HepG2 (cell line): ENCODE results near the gene HSPA5. TPM values are rescaled to one million over a fixed set of nuclear protein-coding genes. Genes with fewer than 3 reads are reported as not detected.

Experiments
- ATF3 ChIP-seq: sonication (generic); formaldehyde crosslinking; IDR thresholded peaks from 2 replicates; pipeline ENCODE4 v1.4.0; 2020; ENCODE audit warnings: missing genetic modification reagents
- ETV5 ChIP-seq: IDR thresholded peaks from 2 replicates; pipeline ENCODE4 v1.6.1; 2018; ENCODE audit warnings: missing biosample characterization, missing genetic modification reagents, inconsistent platforms, borderline replicate concordance
- GPN1 ChIP-seq: sonication (generic); formaldehyde crosslinking; IDR thresholded peaks from 2 replicates; pipeline ENCODE4 v1.5.1; 2020; ENCODE audit warnings: missing genetic modification reagents, borderline replicate concordance
- IRF2 ChIP-seq: IDR thresholded peaks from 2 replicates; pipeline ENCODE4 v1.6.1; 2018; ENCODE audit warnings: missing genetic modification reagents, missing compliant biosample characterization
- NFE2L1 ChIP-seq: sonication (generic); formaldehyde crosslinking; IDR thresholded peaks from 2 replicates; pipeline ENCODE4 v1.4.0; 2020; ENCODE audit warnings: missing genetic modification reagents, mild to moderate bottlenecking, borderline replicate concordance
- NR0B2 ChIP-seq: sonication (generic); formaldehyde crosslinking; IDR thresholded peaks from 2 replicates; pipeline ENCODE4 v1.4.0; 2020; ENCODE audit warnings: mild to moderate bottlenecking, missing genetic modification reagents
- RAD21 ChIP-seq: fragments of 450-650 bp; formaldehyde crosslinking; IDR thresholded peaks from 2 replicates; pipeline ENCODE4 v1.5.0; 2020; ENCODE audit warnings: mild to moderate bottlenecking
- RFX3 ChIP-seq: IDR thresholded peaks from 2 replicates; pipeline ENCODE4 v1.6.1; 2016; ENCODE audit warnings: missing biosample characterization, missing genetic modification reagents
- SETDB1 ChIP-seq: sonication (generic); formaldehyde crosslinking; IDR thresholded peaks from 2 replicates; pipeline ENCODE4 v1.5.1; 2020; ENCODE audit warnings: missing genetic modification reagents, mild to moderate bottlenecking, borderline replicate concordance
- SOX13 ChIP-seq, 3 experiments: fragments of 450-650 bp in 1 of 3; sonication (generic) in 1 of 3; formaldehyde crosslinking in 1 of 3; IDR thresholded peaks in 2 of 3; conservative IDR thresholded peaks in 1 of 3; 2 replicates each; pipeline versions ENCODE4 v1.5.0 to v1.6.1; 2016 to 2020; ENCODE audit warnings: antibody characterized with exemption in 1 of 3, mild to moderate bottlenecking in 1 of 3, missing compliant biosample characterization in 1 of 3, missing genetic modification reagents in 1 of 3, moderate library complexity in 1 of 3
- ZBTB43 ChIP-seq: sonication (generic); formaldehyde crosslinking; conservative IDR thresholded peaks from 2 replicates; pipeline ENCODE4 v1.4.0; 2020; ENCODE audit warnings: missing genetic modification reagents
- ZC3H13 ChIP-seq: sonication (generic); formaldehyde crosslinking; IDR thresholded peaks from 2 replicates; pipeline ENCODE4 v1.8.1; 2023; ENCODE audit warnings: mild to moderate bottlenecking, missing genetic modification reagents, moderate library complexity
- ZNF275 ChIP-seq: sonication (generic); formaldehyde crosslinking; IDR thresholded peaks from 2 replicates; pipeline ENCODE4 v1.8.0; 2022; ENCODE audit warnings: missing genetic modification reagents, mild to moderate bottlenecking, inconsistent platforms, borderline replicate concordance
- ZNF280B ChIP-seq: sonication (generic); formaldehyde crosslinking; IDR thresholded peaks from 2 replicates; pipeline ENCODE4 v1.5.0; 2020; ENCODE audit warnings: missing genetic modification reagents, mild to moderate bottlenecking, borderline replicate concordance
- ZNF34 ChIP-seq: sonication (generic); formaldehyde crosslinking; IDR thresholded peaks from 2 replicates; pipeline ENCODE4 v1.4.0; 2020; ENCODE audit warnings: mild to moderate bottlenecking, missing genetic modification reagents, borderline replicate concordance
- ZNF550 ChIP-seq: sonication (generic); formaldehyde crosslinking; IDR thresholded peaks from 2 replicates; pipeline ENCODE4 v1.4.0; 2020; ENCODE audit warnings: mild to moderate bottlenecking, missing genetic modification reagents, borderline replicate concordance
- ZNF557 ChIP-seq: sonication (generic); formaldehyde crosslinking; IDR thresholded peaks from 2 replicates; pipeline ENCODE4 v1.4.0; 2020; ENCODE audit warnings: missing genetic modification reagents
- ZNF770 ChIP-seq: sonication (generic); formaldehyde crosslinking; IDR thresholded peaks from 2 replicates; pipeline ENCODE4 v1.5.0; 2020; ENCODE audit warnings: mild to moderate bottlenecking, missing genetic modification reagents
- ZNF788 ChIP-seq: sonication (generic); formaldehyde crosslinking; IDR thresholded peaks from 2 replicates; pipeline ENCODE4 v1.5.0; 2020; ENCODE audit warnings: mild to moderate bottlenecking, missing genetic modification reagents, borderline replicate concordance
- ZSCAN25 ChIP-seq: sonication (generic); formaldehyde crosslinking; IDR thresholded peaks from 2 replicates; pipeline ENCODE4 v1.8.0; 2022; ENCODE audit warnings: mild to moderate bottlenecking, missing genetic modification reagents
- polyA plus RNA-seq, 8 experiments: library from polyadenylated mRNA; depleted of rRNA in 3 of 8; stranded (reverse) in 7 of 8; unstranded in 1 of 8; fragments of >200 nt; fragmentation: Illumina TruSeq in 4 of 8; extraction: Trizol in 4 of 8; gene quantifications; 2 replicates each; pipeline versions ENCODE4 v1.2.1 to v1.2.3, GENCODE V29; 2011 to 2016; ENCODE audit warnings: low read depth in 4 of 8, missing spikeins in 1 of 8, mixed read lengths in 1 of 8; ENCODE audit not compliant: insufficient read depth in 1 of 8
- total RNA-seq, 5 experiments: library from RNA; depleted of rRNA; stranded (reverse); fragments of >200 nt; fragmentation: Illumina TruSeq; extraction: Trizol; gene quantifications; 2 replicates each; pipeline ENCODE4 v1.2.3, GENCODE V29; 2016; ENCODE audit warnings: low read depth in 1 of 5

The HSPA5 gene
- total and polyA plus RNA-seq, 2 of the 13 experiments (the other 11 are each of a cell fraction or from before 2014, with no cell fraction given): 201 to 206 TPM

- TF ChIP-seq ZNF275 (CRISPR knock-in tag) (peak; percentile 63; the same call in 1 of the 2 replicates), ZBTB43 (peak; percentile 20; the same call in 1 of the 2 replicates), RAD21 (CRISPR knock-in tag) (no peak), ZNF788 (CRISPR knock-in tag) (peak; percentile 88; the same call in 1 of the 2 replicates), ETV5 (0 out of 2 replicates have a peak, but pooled peaks have one; percentile 20), ZNF770 (peak; percentile 10), ZC3H13 (CRISPR knock-in tag) (peak; percentile 83), ZSCAN25 (peak; percentile 53), SETDB1 (peak; percentile 42; the same call in 1 of the 2 replicates), ZNF557 (CRISPR knock-in tag) (0 out of 2 replicates have a peak, but pooled peaks have one; percentile 50), NFE2L1 (CRISPR knock-in tag) (no peak; the same call in 1 of the 2 replicates), SOX13 (IDR thresholded peaks at IDR 0.05) (no peak), SOX13 (CRISPR knock-in tag; conservative IDR thresholded peaks at IDR 0.05 in 1 of 2, IDR thresholded peaks at IDR 0.05 in 1 of 2) (peak in 1 of 2 experiments; percentile 27; a peak in 1 of 4 replicates), RFX3 (CRISPR knock-in tag) (no peak; the same call in 1 of the 2 replicates), GPN1 (CRISPR knock-in tag) (no peak), NR0B2 (CRISPR knock-in tag) (peak; percentile 33; the same call in 1 of the 2 replicates), ZNF550 (no peak), ATF3 (CRISPR knock-in tag) (0 out of 2 replicates have a peak, but pooled peaks have one; percentile 23), ZNF34 (CRISPR knock-in tag) (0 out of 2 replicates have a peak, but pooled peaks have one; percentile 37), ZNF280B (CRISPR knock-in tag) (peak; percentile 92; the same call in 1 of the 2 replicates), IRF2 (CRISPR knock-in tag) (peak; percentile 69)
Observed at GRCh38 chr9:125241000-125241862, at the start of gene HSPA5 (continued).
